Measurements from ENCODE around the gene CTTN.

CTTN gene

GRCh38 chr11:70437111-70437784 lies 38.9 kb downstream of the CTTN start:
- ChIA-PET POLR2A (ENCODE audit: low non-redundant PET) (no interaction called here), CTCF (no interaction called here)
- no peak overlapping the region for H3K27ac ChIP-seq
- DNase-seq (ENCODE audit: low spot score), result no peak
- TF ChIP-seq CTCF (conservative IDR thresholded peaks at IDR 0.05; ENCODE audit: low read depth), result no peak

- ChIA-PET CTCF (no interaction called here), POLR2A (ENCODE audit: low non-redundant PET) (no interaction called here)
- no peak for DNase-seq (ENCODE audit: low spot score)
- no peak for TF ChIP-seq CTCF (conservative IDR thresholded peaks at IDR 0.05; ENCODE audit: low read depth)
- no peak overlapping the region for H3K27ac ChIP-seq
Measured at GRCh38 chr11:70440206-70440605, 41.9 kb downstream of the CTTN start.

GRCh38 chr11:70443773-70444030 lies 45.4 kb downstream of the CTTN start:
- no peak for DNase-seq (ENCODE audit: low spot score)
- no peak for TF ChIP-seq CTCF (conservative IDR thresholded peaks at IDR 0.05; ENCODE audit: low read depth)
- ChIA-PET POLR2A (ENCODE audit: low non-redundant PET) (no interaction called here), CTCF (no interaction called here)
- H3K27ac ChIP-seq, result no peak overlapping the region

- POLR2A ChIA-PET (ENCODE audit: low non-redundant PET), result no interaction called here
- H3K27ac ChIP-seq, result no peak overlapping the region
- CTCF ChIA-PET, result no interaction called here
- DNase-seq (ENCODE audit: low spot score), result no peak
- TF ChIP-seq CTCF (conservative IDR thresholded peaks at IDR 0.05; ENCODE audit: low read depth), result no peak
Measured at GRCh38 chr11:70445091-70445490, 46.8 kb downstream of the CTTN start.

- ChIA-PET CTCF (no interaction called here), POLR2A (ENCODE audit: low non-redundant PET) (interaction anchor here (0.6 kb wide), 1 partner anchor 296 kb away, joined by 3 read pairs; no protein-coding TSS in a partner anchor)
- DNase-seq (ENCODE audit: low spot score), result no peak
- no peak overlapping the region for H3K27ac ChIP-seq
- no peak for TF ChIP-seq CTCF (conservative IDR thresholded peaks at IDR 0.05; ENCODE audit: low read depth)
Measured at GRCh38 chr11:70445605-70446004, 47.3 kb downstream of the CTTN start.

- ChIA-PET CTCF (interaction anchor here (1.4 kb wide), 1 partner anchor 910 kb away, joined by 3 read pairs; no protein-coding TSS in a partner anchor), POLR2A (ENCODE audit: low non-redundant PET) (no interaction called here)
- TF ChIP-seq CTCF (conservative IDR thresholded peaks at IDR 0.05; ENCODE audit: low read depth), result peak; percentile 18; the same call in 1 of the 2 replicates
- DNase-seq (ENCODE audit: low spot score), result no peak
- no peak overlapping the region for H3K27ac ChIP-seq
Measured at GRCh38 chr11:70448983-70449567, 50.7 kb downstream of the CTTN start.
